Urinary bladder (tissue), 4 donors: ENCODE data around the gene SLC18B1. TPM values are rescaled to one million over a fixed set of nuclear protein-coding genes. Genes with fewer than 3 reads are reported as not detected.

Source experiments
- DNase-seq: peaks from one replicate; pipeline ENCODE4 v3.0.0-alpha.2; 2015; ENCODE audit errors: extremely low spot score
- H3K27ac ChIP-seq: one replicate; pipeline ENCODE4 v1.5.1; 2013; ENCODE audit warnings: low read depth, mild to moderate bottlenecking, moderate library complexity
- H3K36me3 ChIP-seq: one replicate; pipeline ENCODE4 v1.6.1; 2013; ENCODE audit warnings: mild to moderate bottlenecking, moderate library complexity; ENCODE audit not compliant: insufficient read depth
- H3K4me1 ChIP-seq: one replicate; pipeline ENCODE4 v1.6.1; 2013; ENCODE audit warnings: mild to moderate bottlenecking, moderate library complexity; ENCODE audit not compliant: insufficient read depth
- H3K4me3 ChIP-seq: one replicate; pipeline ENCODE4 v1.5.1; 2013; ENCODE audit warnings: low read depth, low read length
- WGBS: extraction: QIAGEN DNeasy Blood & Tissue Kit; methylation state at CpG from one replicate; pipeline ENCODE4 v1.1.7; 2013; 5-methylcytosine and 5-hydroxymethylcytosine counted together
- polyA plus RNA-seq: library from polyadenylated mRNA; stranded (reverse); fragments of 200-250 nt; gene quantifications from one replicate; pipeline ENCODE4 v1.2.3, GENCODE V29; 2013
- total RNA-seq: library from RNA; depleted of rRNA; stranded (reverse); fragments of >200 nt; gene quantifications from one replicate; pipeline ENCODE4 v1.2.3, GENCODE V29; 2014
- donor health status: healthy with polysubstance abuse.
- donor health status: healthy.

Gene SLC18B1
- total and polyA plus RNA-seq, 2 donors: 5.2 to 17.7 TPM

DNA sequence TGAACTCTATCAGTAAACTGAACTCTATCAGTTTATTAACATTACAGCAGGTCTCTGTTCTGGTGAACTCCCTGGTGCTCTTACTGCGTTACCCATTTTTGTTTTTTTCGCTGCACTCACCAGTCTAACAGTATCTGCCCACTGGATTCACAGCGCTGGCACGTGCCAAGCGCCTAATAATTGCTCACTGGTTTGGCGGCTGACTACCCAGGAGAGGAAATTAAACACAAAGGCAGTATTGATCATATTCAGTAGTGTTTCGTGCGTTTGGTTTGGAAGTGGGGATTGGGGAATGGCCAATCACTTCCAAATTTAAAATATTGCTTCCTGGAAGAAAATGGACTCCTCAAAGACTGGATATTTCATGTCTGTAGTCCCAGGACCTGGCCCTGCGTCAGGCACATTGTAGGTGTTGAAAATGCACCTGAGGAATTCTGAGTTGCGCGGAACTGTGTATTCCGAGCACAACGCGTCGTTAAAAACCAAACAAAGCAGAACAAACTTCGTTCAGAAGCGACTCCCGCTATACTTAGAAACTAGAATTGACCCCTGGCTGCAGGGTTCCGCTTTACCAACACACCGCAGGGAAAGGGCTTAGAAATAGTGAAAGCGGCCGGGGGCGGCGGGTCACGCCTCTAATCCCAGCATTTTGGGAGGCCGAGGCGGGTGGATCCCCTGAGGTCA, 14.9 kb upstream of the SLC18B1 start:
- Histone ChIP-seq H3K27ac (peak overlapping the region; percentile 66), H3K4me1 (no peaks in the 10 kb centered on the region), H3K4me3 (peak overlapping the region; percentile 65), H3K36me3 (peaks cover 3% of the 10 kb centered on the region)
- WGBS: under 1% methylated on average over 27 of the region's 27 CpGs
- peak; percentile 25 for DNase-seq

GRCh38 chr6:132812756-132813172, 14.3 kb upstream of the SLC18B1 start:
- Histone ChIP-seq H3K4me3 (peak overlapping the region; percentile 65), H3K36me3 (no peaks in the 10 kb centered on the region), H3K27ac (peak overlapping the region; percentile 66), H3K4me1 (no peaks in the 10 kb centered on the region)
- WGBS: 5% methylated on average over 5 of the region's 5 CpGs
- no peak for DNase-seq

GRCh38 chr6:132812255-132812732, 13.9 kb upstream of the SLC18B1 start:
- WGBS: 32% methylated on average over 2 of the region's 2 CpGs
- peak overlapping the region; percentile 42 for H3K27ac ChIP-seq
- no peaks in the 10 kb centered on the region for H3K36me3 ChIP-seq
- H3K4me3 ChIP-seq: peak overlapping the region; percentile 65
- DNase-seq: no peak
- H3K4me1 ChIP-seq: no peaks in the 10 kb centered on the region

DNA sequence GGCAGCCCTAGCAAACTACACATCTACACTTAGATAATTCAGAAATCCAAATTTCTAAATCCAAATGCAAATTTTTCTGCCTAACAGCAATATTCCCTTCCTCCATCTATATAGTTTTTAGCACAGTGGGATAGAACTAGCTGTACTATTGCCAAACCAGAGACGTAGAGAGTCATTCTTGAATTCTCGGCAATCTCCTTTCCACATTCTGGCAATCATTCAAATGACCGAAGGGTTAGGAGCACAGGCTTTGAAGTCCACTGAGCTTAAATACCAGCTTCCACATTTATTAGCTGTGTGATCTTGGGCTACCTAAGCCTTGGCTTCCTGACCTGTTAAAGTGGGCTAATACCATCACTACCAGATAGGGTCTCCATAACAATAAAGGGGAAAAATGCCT, 12.8 kb upstream of the SLC18B1 start:
- no peak for DNase-seq
- Histone ChIP-seq H3K4me3 (no peak overlapping the region), H3K36me3 (no peaks in the 10 kb centered on the region), H3K4me1 (no peaks in the 10 kb centered on the region), H3K27ac (no peak overlapping the region)
- WGBS: 49% methylated on average over 3 of the region's 3 CpGs

GRCh38 chr6:132805548-132805947, 7.1 kb upstream of the SLC18B1 start:
- H3K27ac ChIP-seq: no peak overlapping the region
- DNase-seq: no peak
- H3K36me3 ChIP-seq: no peaks in the 10 kb centered on the region
- H3K4me1 ChIP-seq: no peaks in the 10 kb centered on the region
- no peak overlapping the region for H3K4me3 ChIP-seq
- WGBS: 29% methylated on average over 2 of the region's 2 CpGs

DNA sequence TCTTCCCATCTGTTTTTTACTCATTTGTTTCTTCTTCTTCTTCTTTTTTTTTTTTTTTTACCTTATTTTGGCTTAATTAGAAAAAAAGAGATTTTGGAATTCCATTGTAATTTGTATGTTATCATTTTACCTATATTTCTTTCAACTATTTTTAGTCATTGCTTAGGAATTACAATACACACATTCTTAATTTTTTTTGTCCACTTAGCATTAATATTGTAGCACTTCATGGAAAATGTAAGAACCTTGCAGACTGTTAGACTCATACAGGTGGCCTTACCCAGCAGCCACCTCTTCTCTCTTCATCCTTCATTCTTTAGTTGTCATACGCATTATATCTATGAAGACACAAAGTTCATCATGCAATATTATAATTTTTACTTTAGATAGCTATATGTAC, 5.8 kb upstream of the SLC18B1 start:
- no peak overlapping the region for H3K4me3 ChIP-seq
- DNase-seq: no peak
- no peaks in the 10 kb centered on the region for H3K4me1 ChIP-seq
- no peak overlapping the region for H3K27ac ChIP-seq
- 100% methylated on average over 1 of the region's 1 CpG for WGBS
- H3K36me3 ChIP-seq: no peaks in the 10 kb centered on the region

- WGBS: 100% methylated on average over 1 of the region's 1 CpG
Measured at GRCh38 chr6:132800656-132801055, 2.2 kb upstream of the SLC18B1 start.

GRCh38 chr6:132798869-132799538, 567 bp upstream of the SLC18B1 start:
- Histone ChIP-seq H3K4me1 (no peaks in the 10 kb centered on the region), H3K36me3 (no peaks in the 10 kb centered on the region), H3K4me3 (peak overlapping the region; percentile 98), H3K27ac (no peak overlapping the region)
- 23% methylated on average over 15 of the region's 15 CpGs for WGBS
- peak; percentile 15 for DNase-seq

More at GRCh38 chr6:132800656-132801055, 2.2 kb upstream of the SLC18B1 start:
- Histone ChIP-seq H3K4me1 (no peaks in the 10 kb centered on the region), H3K4me3 (no peak overlapping the region), H3K27ac (no peak overlapping the region), H3K36me3 (no peaks in the 10 kb centered on the region)
- no peak for DNase-seq

- DNase-seq: no peak
- H3K4me3 ChIP-seq: no peak overlapping the region
- H3K27ac ChIP-seq: no peak overlapping the region
- WGBS: 53% methylated on average over 2 of the region's 2 CpGs
- no peaks in the 10 kb centered on the region for H3K4me1 ChIP-seq
- H3K36me3 ChIP-seq: peaks cover 2% of the 10 kb centered on the region
Measured at GRCh38 chr6:132795461-132795860, 3.0 kb downstream of the SLC18B1 start.

DNA sequence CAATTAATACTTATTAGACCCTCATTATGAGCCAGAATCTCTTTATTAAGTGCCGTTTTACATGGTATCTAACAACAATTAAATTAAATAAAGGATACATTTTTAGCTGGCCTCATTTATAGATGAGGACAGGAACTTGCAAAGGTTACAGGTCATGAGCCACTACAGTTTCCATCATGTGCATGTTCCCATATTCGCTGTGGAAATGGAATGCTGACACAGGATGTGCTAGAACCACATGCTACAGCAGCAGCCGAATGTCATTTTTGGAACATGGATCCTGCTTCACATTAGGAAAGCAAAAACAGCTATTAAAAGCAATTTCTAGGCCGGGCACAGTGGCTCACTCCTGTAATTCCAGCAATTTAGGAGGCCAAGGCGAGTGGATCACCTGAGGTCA, 5.9 kb downstream of the SLC18B1 start:
- Histone ChIP-seq H3K4me3 (no peak overlapping the region), H3K27ac (no peak overlapping the region), H3K4me1 (no peaks in the 10 kb centered on the region), H3K36me3 (peaks cover 4% of the 10 kb centered on the region)
- no peak for DNase-seq
- 85% methylated on average over 5 of the region's 5 CpGs for WGBS

DNA sequence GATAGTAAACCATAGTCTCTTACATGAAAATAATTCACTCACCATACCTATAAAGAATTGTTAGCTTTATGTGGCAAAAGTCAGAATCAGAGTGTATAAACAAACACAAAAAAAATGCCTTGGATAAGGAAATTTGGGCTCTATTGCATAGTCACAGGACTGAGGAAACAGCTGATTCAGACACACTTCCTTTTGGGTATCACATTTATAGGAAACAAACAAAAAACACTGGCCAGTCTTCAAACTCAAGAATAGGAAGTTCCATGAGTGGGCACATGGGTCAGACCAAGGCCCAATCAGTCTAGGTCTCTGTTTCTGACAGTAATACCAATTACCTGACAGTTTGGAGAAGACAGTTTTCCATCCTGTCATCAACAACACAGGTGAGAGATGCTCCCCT, 8.0 kb downstream of the SLC18B1 start:
- no peak overlapping the region for H3K4me3 ChIP-seq
- peaks cover 7% of the 10 kb centered on the region for H3K36me3 ChIP-seq
- H3K4me1 ChIP-seq: no peaks in the 10 kb centered on the region
- DNase-seq: no peak
- no peak overlapping the region for H3K27ac ChIP-seq

GRCh38 chr6:132789396-132789776, 9.1 kb downstream of the SLC18B1 start:
- H3K4me1 ChIP-seq: no peaks in the 10 kb centered on the region
- WGBS: 96% methylated on average over 4 of the region's 4 CpGs
- no peak overlapping the region for H3K27ac ChIP-seq
- no peak for DNase-seq
- peaks cover 7% of the 10 kb centered on the region for H3K36me3 ChIP-seq
- no peak overlapping the region for H3K4me3 ChIP-seq

DNA sequence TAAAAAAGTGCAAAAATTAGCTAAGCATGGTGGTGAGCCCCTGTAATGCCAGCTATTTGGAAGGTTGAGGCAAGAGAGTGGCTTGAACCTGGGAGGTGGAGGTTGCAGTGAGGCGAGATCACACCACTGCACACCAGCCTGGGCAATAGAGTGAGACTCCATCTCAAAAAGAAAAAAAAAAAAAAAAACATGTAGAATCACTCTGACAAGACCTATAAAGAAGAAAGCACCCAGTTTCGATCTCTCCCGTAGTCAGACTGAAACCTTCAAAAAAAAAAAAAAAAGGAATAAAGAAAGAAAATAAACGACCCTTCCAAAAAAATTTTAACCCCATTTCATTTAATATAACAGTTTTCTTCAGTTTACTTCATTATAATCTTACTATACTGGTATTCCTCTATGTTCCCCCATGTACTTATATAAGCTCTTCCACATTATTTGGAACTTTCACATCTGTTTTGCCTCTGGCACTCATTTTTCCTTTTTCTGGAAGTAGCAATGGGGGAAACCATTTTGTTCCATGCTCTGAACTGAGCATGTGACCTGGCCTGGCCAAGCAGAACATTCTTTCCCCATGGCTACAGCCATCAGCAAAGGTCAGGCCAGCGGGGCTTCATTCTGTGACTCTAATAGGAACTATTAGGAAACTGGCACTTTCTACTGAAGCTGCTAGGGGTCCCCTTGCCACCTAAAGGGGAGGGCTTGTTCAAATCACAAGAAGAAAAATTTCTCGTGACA, 9.6 kb downstream of the SLC18B1 start:
- 93% methylated on average over 6 of the region's 6 CpGs for WGBS
- H3K36me3 ChIP-seq: peaks cover 7% of the 10 kb centered on the region

GRCh38 chr6:132785936-132786335, 12.5 kb downstream of the SLC18B1 start:
- no peak for DNase-seq
- WGBS: 83% methylated on average over 7 of the region's 7 CpGs
- Histone ChIP-seq H3K4me1 (no peaks in the 10 kb centered on the region), H3K4me3 (no peak overlapping the region), H3K27ac (no peak overlapping the region), H3K36me3 (peaks cover 7% of the 10 kb centered on the region)

More for the DNA sequence above, 9.6 kb downstream of the SLC18B1 start:
- Histone ChIP-seq H3K27ac (no peak overlapping the region), H3K4me3 (no peak overlapping the region), H3K4me1 (no peaks in the 10 kb centered on the region)
- DNase-seq: no peak
